ENCODE measurements around the gene ERICH6.
A peak's percentile ranks its signal among the peaks of the same experiment; 100 is the strongest.

The ERICH6 gene

GRCh38 chr3:150703756-150704344, at the start of gene ERICH6:
TSS of gene ERICH6 (minus strand) at chr3:150703920. CDS start at chr3:150703898, 22 bp downstream.
- DNase-seq = peak; percentile 90

GRCh38 chr3:150751781-150752263, 48.1 kb upstream of the ERICH6 start:
- DNase-seq = no peak

- DNase-seq = no peak
Observed at GRCh38 chr3:150749255-150749654, 45.5 kb upstream of the ERICH6 start.

GRCh38 chr3:150748684-150749047, 44.9 kb upstream of the ERICH6 start:
- no peak for DNase-seq

GRCh38 chr3:150747886-150748683, 44.4 kb upstream of the ERICH6 start:
- no peak for DNase-seq

GRCh38 chr3:150746791-150747590, 43.3 kb upstream of the ERICH6 start:
- no peak for DNase-seq

GRCh38 chr3:150745832-150746231, 42.1 kb upstream of the ERICH6 start:
- no peak for DNase-seq

- no peak for DNase-seq
Observed at GRCh38 chr3:150744919-150745211, 41.1 kb upstream of the ERICH6 start.

- no peak for DNase-seq
Observed at GRCh38 chr3:150744041-150744918, 40.6 kb upstream of the ERICH6 start.

GRCh38 chr3:150743508-150743907, 39.8 kb upstream of the ERICH6 start:
- peak; percentile 72 for DNase-seq

GRCh38 chr3:150742679-150743078, 39.0 kb upstream of the ERICH6 start:
- no peak for DNase-seq

GRCh38 chr3:150742141-150742523, 38.4 kb upstream of the ERICH6 start:
- no peak for DNase-seq

- DNase-seq = no peak
Observed at GRCh38 chr3:150741497-150742140, 37.9 kb upstream of the ERICH6 start.

- DNase-seq = no peak
Observed at GRCh38 chr3:150740733-150741496, 37.2 kb upstream of the ERICH6 start.

- no peak for DNase-seq
Observed at GRCh38 chr3:150739877-150740645, 36.3 kb upstream of the ERICH6 start.

GRCh38 chr3:150739200-150739863, 35.6 kb upstream of the ERICH6 start:
- DNase-seq = no peak

GRCh38 chr3:150738688-150739087, 35.0 kb upstream of the ERICH6 start:
- DNase-seq = peak; percentile 50

- no peak for DNase-seq
Observed at GRCh38 chr3:150737874-150738679, 34.4 kb upstream of the ERICH6 start.

Data from fibroblast of upper back skin (primary cell).